ENCODE data around the gene PCDH15. TPM values are rescaled to one million over a fixed set of nuclear protein-coding genes. Genes with fewer than 3 reads are reported as not detected.

The PCDH15 gene
- total and polyA plus RNA-seq, 8 donors: 0.58 to 2.1 (median 1.2) TPM

DNA sequence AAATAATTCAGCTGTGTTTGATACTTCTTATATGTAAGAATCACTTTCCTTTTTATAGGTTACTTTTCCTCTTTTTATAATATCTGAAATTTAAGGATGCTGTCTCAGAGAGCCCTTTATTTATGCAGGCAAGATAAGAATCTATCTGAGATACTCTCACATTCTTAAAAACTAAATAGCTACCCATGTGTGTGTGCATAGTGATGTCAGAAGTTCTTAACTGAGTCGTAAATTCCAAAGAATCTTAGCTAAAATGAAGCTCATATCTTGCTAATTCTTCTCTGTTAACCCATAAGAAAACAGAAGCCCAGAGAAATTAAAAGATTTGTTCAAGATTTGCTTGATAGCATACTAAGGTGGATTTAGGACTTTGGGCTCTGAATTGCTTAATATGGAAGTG, 118.5 kb downstream of the PCDH15 start:
- Histone ChIP-seq H3K4me3 (no peak overlapping the region), H3K27me3 (no peaks in the 10 kb centered on the region), H3K27ac (no peak overlapping the region), H3K36me3 (no peaks in the 10 kb centered on the region), H3K9me3 (no peaks in the 10 kb centered on the region), H3K4me1 (no peaks in the 10 kb centered on the region)
- ATAC-seq: no peak
- intact Hi-C loops (cut with DNase I): no loop called here
- DNase-seq: no peak
- TF ChIP-seq, protein P1, sequence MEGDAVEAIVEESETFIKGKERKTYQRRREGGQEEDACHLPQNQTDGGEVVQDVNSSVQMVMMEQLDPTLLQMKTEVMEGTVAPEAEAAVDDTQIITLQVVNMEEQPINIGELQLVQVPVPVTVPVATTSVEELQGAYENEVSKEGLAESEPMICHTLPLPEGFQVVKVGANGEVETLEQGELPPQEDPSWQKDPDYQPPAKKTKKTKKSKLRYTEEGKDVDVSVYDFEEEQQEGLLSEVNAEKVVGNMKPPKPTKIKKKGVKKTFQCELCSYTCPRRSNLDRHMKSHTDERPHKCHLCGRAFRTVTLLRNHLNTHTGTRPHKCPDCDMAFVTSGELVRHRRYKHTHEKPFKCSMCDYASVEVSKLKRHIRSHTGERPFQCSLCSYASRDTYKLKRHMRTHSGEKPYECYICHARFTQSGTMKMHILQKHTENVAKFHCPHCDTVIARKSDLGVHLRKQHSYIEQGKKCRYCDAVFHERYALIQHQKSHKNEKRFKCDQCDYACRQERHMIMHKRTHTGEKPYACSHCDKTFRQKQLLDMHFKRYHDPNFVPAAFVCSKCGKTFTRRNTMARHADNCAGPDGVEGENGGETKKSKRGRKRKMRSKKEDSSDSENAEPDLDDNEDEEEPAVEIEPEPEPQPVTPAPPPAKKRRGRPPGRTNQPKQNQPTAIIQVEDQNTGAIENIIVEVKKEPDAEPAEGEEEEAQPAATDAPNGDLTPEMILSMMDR (IDR thresholded peaks at IDR 0.05): no peak

- H3K4me1 ChIP-seq: no peaks in the 10 kb centered on the region
- no peaks in the 10 kb centered on the region for H3K27me3 ChIP-seq
- ATAC-seq: no peak
- DNase-seq: no peak
- no peak overlapping the region for H3K27ac ChIP-seq
- no peaks in the 10 kb centered on the region for H3K9me3 ChIP-seq
- TF ChIP-seq, protein P1 (IDR thresholded peaks at IDR 0.05): no peak
- intact Hi-C loops (cut with DNase I): no loop called here
- no peaks in the 10 kb centered on the region for H3K36me3 ChIP-seq
- no peak overlapping the region for H3K4me3 ChIP-seq
Observed at GRCh38 chr10:54681136-54681535, 119.9 kb downstream of the PCDH15 start.

DNA sequence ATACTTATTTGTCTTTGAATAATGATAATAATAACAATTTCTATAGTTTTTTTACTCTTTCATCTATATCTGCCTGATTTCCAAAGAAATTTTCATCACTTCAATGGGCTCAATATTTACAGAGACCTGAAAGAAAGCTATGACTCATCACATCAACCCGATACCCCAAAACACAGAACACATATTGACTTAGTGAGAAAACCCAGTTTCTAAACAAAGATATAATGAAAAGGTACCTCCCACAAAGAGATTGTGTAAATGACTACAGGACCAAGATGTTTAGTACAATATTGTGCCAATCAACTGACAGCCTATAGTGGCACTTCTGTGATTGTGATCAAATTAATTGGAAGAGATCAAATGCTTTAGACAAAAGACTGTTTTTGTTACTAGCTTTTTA, 133.9 kb downstream of the PCDH15 start:
- H3K27me3 ChIP-seq: no peaks in the 10 kb centered on the region
- TF ChIP-seq, protein P1 (IDR thresholded peaks at IDR 0.05): no peak
- H3K4me1 ChIP-seq: no peaks in the 10 kb centered on the region
- DNase-seq (no peak), ATAC-seq (no peak)
- no peaks in the 10 kb centered on the region for H3K36me3 ChIP-seq
- no peaks in the 10 kb centered on the region for H3K9me3 ChIP-seq
- H3K27ac ChIP-seq: no peak overlapping the region
- no peak overlapping the region for H3K4me3 ChIP-seq
- intact Hi-C loops (cut with DNase I): no loop called here

GRCh38 chr10:54666192-54666591, 134.8 kb downstream of the PCDH15 start:
- ATAC-seq: peak; percentile 33
- H3K27me3 ChIP-seq: no peaks in the 10 kb centered on the region
- H3K9me3 ChIP-seq: no peaks in the 10 kb centered on the region
- DNase-seq: no peak
- no peaks in the 10 kb centered on the region for H3K4me1 ChIP-seq
- H3K36me3 ChIP-seq: no peaks in the 10 kb centered on the region
- H3K27ac ChIP-seq: no peak overlapping the region
- TF ChIP-seq, protein P1 (IDR thresholded peaks at IDR 0.05): no peak
- intact Hi-C loops (cut with DNase I): no loop called here
- no peak overlapping the region for H3K4me3 ChIP-seq

DNA sequence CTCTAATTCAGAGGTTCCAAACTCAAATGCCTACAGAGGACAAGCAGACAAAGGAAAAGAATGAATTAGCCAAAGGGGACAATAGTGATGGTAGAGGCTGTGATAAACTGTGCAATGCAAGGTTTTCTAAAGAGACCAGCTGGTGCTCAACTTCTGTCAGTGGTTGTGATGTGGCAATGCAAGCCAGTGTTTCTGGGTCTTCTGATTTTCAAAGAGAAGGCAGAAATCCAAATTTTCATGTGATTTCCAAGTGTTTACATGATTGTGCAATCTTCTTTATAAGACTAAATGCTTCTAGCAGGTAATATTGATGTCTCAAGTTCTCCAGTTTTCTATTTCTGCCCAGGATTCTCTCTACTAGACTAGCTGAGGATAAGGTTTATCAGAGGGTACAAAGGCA, 135.9 kb downstream of the PCDH15 start:
- peak in 2 of 4 donors; percentile 30 to 74 for DNase-seq
- intact Hi-C loops (cut with DNase I): no loop called here

More for the DNA sequence above, 135.9 kb downstream of the PCDH15 start:
- Histone ChIP-seq H3K4me3 (no peak overlapping the region), H3K4me1 (no peaks in the 10 kb centered on the region), H3K27ac (no peak overlapping the region), H3K27me3 (no peaks in the 10 kb centered on the region), H3K36me3 (no peaks in the 10 kb centered on the region), H3K9me3 (no peaks in the 10 kb centered on the region)
- TF ChIP-seq, protein P1 (IDR thresholded peaks at IDR 0.05): no peak
- peak; percentile 72 for ATAC-seq

All from left lung (tissue), 10 donors.